ENCODE measurements around the gene USP6NL. TPM values are rescaled to one million over a fixed set of nuclear protein-coding genes. Genes with fewer than 3 reads are reported as not detected.

The USP6NL gene
- total and polyA plus RNA-seq, 2 of the 8 experiments (the other 6 are each of a cell fraction or from before 2014, with no cell fraction given): 10.9 to 28.8 TPM

DNA sequence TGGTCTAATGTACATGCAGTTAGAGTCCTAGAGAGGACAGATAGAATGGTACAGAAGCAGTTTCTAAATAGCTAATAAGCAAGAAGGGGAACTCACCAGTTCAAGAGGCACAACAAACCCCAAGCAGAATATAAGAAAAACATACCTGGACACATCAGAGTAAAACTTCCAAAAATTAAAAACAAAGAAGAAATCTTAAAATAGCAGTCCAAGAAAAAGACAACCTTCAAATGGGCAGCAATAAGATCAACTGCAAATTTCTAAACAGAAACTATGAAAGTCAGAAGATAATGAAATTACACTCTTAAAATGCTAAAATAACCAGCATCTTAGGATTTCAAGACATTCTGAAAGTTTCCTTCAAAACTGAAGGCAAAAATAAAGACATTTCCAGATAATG, 55.9 kb downstream of the USP6NL start:
- Histone ChIP-seq H3K23ac (ENCODE audit: insufficient read length) (no peak overlapping the region), H3K4me3 (ENCODE audit: extremely low read depth in 1 of 4, insufficient read depth in 2 of 4, low read depth in 3 of 4, low read length in 4 of 4) (no peak overlapping the region), H3K9ac (replicated peaks in 1 of 4; ENCODE audit: extremely low read depth in 1 of 4, low read depth in 3 of 4, low read length in 3 of 4) (no peak overlapping the region), H3K27ac (ENCODE audit: low read depth, low read length) (no peak overlapping the region), H3K27me3 (replicated peaks in 1 of 4; ENCODE audit: control insufficient read depth in 3 of 4, extremely low read depth in 1 of 4, insufficient read depth in 3 of 4, low read length in 3 of 4) (no peaks in the 10 kb centered on the region), H3K18ac (ENCODE audit: extremely low read depth, low read length) (no peak overlapping the region), H3K4me2 (ENCODE audit: insufficient read depth in 1 of 2, low read depth in 2 of 2, low read length in 2 of 2) (no peak overlapping the region), H3K14ac (ENCODE audit: insufficient read length) (no peak overlapping the region), H2AFZ (ENCODE audit: low read length) (no peak overlapping the region), H3K79me2 (ENCODE audit: control insufficient read depth in 1 of 2, insufficient read depth in 2 of 2, low read length in 2 of 2) (peaks cover 0 to 90% of the 10 kb centered on the region in 2 experiments; a peak in 2 of 4 replicates), H2BK120ac (replicated peaks; ENCODE audit: low read depth, low read length) (no peak overlapping the region), H3K79me1 (ENCODE audit: low read depth, low read length) (no peaks in the 10 kb centered on the region; the same call in 1 of the 2 replicates), H3K9me3 (ENCODE audit: insufficient read depth in 2 of 2, low read depth in 1 of 2, low read length in 1 of 2) (no peaks in the 10 kb centered on the region; a peak in 1 of 4 replicates), H4K8ac (ENCODE audit: extremely low read depth, insufficient read depth, low read length) (no peak overlapping the region), H3K4ac (replicated peaks; ENCODE audit: insufficient read length, low read depth, low read length) (no peak overlapping the region), H4K91ac (replicated peaks; ENCODE audit: insufficient read length, low read length) (no peak overlapping the region), H4K5ac (ENCODE audit: insufficient read length, low read depth, low read length) (no peak overlapping the region), H2BK12ac (ENCODE audit: low read depth, low read length) (no peak overlapping the region), H2BK15ac (ENCODE audit: low read length) (no peak overlapping the region), H4K20me1 (replicated peaks in 1 of 2; ENCODE audit: control insufficient read depth in 1 of 2, insufficient read depth in 2 of 2, low read length in 2 of 2) (peaks cover 2 to 5% of the 10 kb centered on the region in 2 experiments), H3K4me1 (replicated peaks in 1 of 4; ENCODE audit: control insufficient read depth in 3 of 4, insufficient read depth in 4 of 4, low read length in 3 of 4) (peaks cover 0 to 2% (median 0%) of the 10 kb centered on the region in 4 experiments; a peak in 1 of 7 replicates), H3K56ac (replicated peaks; ENCODE audit: insufficient read length, low read depth, low read length) (no peak overlapping the region), H2BK5ac (ENCODE audit: low read depth, low read length) (no peak overlapping the region), H3K23me2 (ENCODE audit: low read depth, low read length) (no peaks in the 10 kb centered on the region), H2AK5ac (ENCODE audit: low read depth, low read length) (no peak overlapping the region), H2BK20ac (ENCODE audit: low read length) (no peak overlapping the region), H3K36me3 (ENCODE audit: control insufficient read depth in 2 of 4, insufficient read depth in 4 of 4, low read length in 3 of 4) (no peaks in the 10 kb centered on the region; a peak in 1 of 8 replicates)
- DNase-seq (ENCODE audit: low read depth in 1 of 2, low spot score in 2 of 2) (no peak), FAIRE-seq (no peak)
- ChIA-PET POLR2A (ENCODE audit: partially characterized antibody) (no interaction called here), CTCF (ENCODE audit: partially characterized antibody) (interaction anchor here (1.6 kb wide), 1 partner anchor 41 kb away, joined by 4 read pairs; no protein-coding TSS in a partner anchor)
- TF ChIP-seq GTF2F1 (IDR thresholded peaks at IDR 0.05; ENCODE audit: borderline replicate concordance, low read depth, low read length) (no peak), TBP (IDR thresholded peaks at IDR 0.05; ENCODE audit: low read depth, low read length) (no peak), HDAC6 (IDR thresholded peaks at IDR 0.05; ENCODE audit: low read depth, low read length) (no peak), KDM4A (IDR thresholded peaks at IDR 0.05; ENCODE audit: low read depth, low read length, severe bottlenecking) (no peak), HDAC2 (IDR thresholded peaks at IDR 0.05; ENCODE audit: borderline replicate concordance in 1 of 2, low read depth in 2 of 2, low read length in 2 of 2) (no peak), YY1 (IDR thresholded peaks at IDR 0.05; ENCODE audit: low read depth, low read length) (no peak), BCL11A (IDR thresholded peaks at IDR 0.05; ENCODE audit: low read depth in 2 of 2, low read length in 2 of 2) (no peak), SP4 (IDR thresholded peaks at IDR 0.05; ENCODE audit: low read length) (no peak), SIX5 (IDR thresholded peaks at IDR 0.05; ENCODE audit: low read depth, low read length) (no peak), TAF7 (optimal IDR thresholded peaks at IDR 0.05; ENCODE audit: borderline replicate concordance, low read depth, low read length) (no peak), RFX5 (IDR thresholded peaks at IDR 0.05; ENCODE audit: borderline replicate concordance, low read depth, low read length) (no peak), CHD2 (IDR thresholded peaks at IDR 0.05; ENCODE audit: low read length) (no peak), KDM1A (IDR thresholded peaks at IDR 0.05; ENCODE audit: borderline replicate concordance, low read length) (no peak), SP1 (IDR thresholded peaks at IDR 0.05; ENCODE audit: low read depth, low read length) (no peak), RAD21 (IDR thresholded peaks at IDR 0.05 in 1 of 2, conservative IDR thresholded peaks at IDR 0.05 in 1 of 2; ENCODE audit: low read depth in 2 of 2, low read length in 2 of 2) (no peak), CEBPB (IDR thresholded peaks at IDR 0.05; ENCODE audit: low read depth, low read length) (no peak)
